ENCODE data around the gene AFF1. TPM values are rescaled to one million over a fixed set of nuclear protein-coding genes. Genes with fewer than 3 reads are reported as not detected.

Gene AFF1
- total and polyA plus RNA-seq, 7 donors: 7.2 to 100 (median 61.7) TPM

DNA sequence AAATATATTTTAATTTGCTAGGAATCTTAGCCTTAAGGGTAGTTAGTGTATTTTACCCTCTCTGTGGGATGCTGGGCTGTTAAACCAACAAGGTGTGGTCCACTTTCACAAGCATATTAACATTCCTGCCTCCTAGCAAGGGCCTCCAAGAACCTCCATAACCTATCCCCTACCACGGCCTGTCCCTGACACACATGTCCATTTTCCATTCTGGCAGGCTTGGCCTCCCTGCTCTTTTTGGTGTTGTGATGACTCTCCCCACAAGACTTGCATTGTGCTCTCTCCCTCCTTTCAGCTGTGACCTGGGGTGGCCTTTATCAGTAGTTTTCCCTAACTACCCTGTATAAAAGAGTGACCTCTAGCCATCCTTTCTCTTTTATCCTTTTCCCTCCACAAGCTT, 165.4 kb downstream of the AFF1 start:
- Histone ChIP-seq H3K36me3 (peaks cover 0 to 8% (median 2%) of the 10 kb centered on the region in 4 donors), H3K4me1 (peaks cover 0 to 58% (median 31%) of the 10 kb centered on the region in 4 donors), H3K27ac (peak overlapping the region in 1 of 4 donors; percentile 4), H3K9me3 (no peaks in the 10 kb centered on the region), H3K4me3 (no peak overlapping the region), H3K27me3 (no peaks in the 10 kb centered on the region)
- intact Hi-C loops (cut with DNase I): no loop called here
- TF ChIP-seq EP300 (IDR thresholded peaks at IDR 0.05) (no peak), POLR2A (IDR thresholded peaks at IDR 0.05) (no peak), POLR2AphosphoS5 (IDR thresholded peaks at IDR 0.05) (no peak)
- TF ChIP-seq, protein P1, sequence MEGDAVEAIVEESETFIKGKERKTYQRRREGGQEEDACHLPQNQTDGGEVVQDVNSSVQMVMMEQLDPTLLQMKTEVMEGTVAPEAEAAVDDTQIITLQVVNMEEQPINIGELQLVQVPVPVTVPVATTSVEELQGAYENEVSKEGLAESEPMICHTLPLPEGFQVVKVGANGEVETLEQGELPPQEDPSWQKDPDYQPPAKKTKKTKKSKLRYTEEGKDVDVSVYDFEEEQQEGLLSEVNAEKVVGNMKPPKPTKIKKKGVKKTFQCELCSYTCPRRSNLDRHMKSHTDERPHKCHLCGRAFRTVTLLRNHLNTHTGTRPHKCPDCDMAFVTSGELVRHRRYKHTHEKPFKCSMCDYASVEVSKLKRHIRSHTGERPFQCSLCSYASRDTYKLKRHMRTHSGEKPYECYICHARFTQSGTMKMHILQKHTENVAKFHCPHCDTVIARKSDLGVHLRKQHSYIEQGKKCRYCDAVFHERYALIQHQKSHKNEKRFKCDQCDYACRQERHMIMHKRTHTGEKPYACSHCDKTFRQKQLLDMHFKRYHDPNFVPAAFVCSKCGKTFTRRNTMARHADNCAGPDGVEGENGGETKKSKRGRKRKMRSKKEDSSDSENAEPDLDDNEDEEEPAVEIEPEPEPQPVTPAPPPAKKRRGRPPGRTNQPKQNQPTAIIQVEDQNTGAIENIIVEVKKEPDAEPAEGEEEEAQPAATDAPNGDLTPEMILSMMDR (IDR thresholded peaks at IDR 0.05): no peak
- DNase-seq: no peak
- WGBS, 2 donors: 27 to 65% methylated on average over 1 of the region's 1 CpG

DNA sequence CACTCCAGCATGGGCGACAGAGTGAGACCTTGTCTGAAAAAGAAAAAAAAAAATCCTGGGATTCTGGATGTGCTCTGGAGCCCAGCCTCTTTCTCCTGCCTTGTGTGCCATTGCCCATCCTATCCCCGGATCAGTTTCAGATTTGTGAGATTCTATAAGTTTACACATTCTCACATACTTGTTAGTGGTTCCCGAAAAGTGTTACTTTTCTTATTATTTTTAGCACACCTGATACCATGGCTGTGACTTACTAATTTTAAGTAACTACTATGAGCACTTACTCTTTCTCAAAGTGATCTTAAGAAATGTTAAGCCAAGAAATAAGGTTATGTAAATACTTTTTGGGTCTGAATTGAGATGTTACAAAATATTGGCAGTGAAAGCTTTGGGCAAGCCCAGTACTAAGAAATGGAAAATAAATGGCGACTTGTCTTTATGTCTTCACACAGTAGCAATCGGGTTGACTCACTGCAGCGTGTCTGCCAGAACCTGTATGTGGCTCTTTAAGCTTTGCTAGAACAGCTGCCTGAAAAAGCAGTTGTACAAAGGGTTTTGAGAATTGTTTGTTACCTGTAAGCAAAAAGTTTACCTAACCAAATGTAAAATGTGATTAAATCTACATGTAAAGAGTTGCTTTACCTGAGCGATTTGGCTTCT, 166.9 kb downstream of the AFF1 start:
- Histone ChIP-seq H3K9me3 (no peaks in the 10 kb centered on the region), H3K27me3 (no peaks in the 10 kb centered on the region), H3K36me3 (peaks cover 0 to 17% (median 4%) of the 10 kb centered on the region in 4 donors), H3K4me3 (no peak overlapping the region), H3K4me1 (peaks cover 0 to 64% (median 34%) of the 10 kb centered on the region in 4 donors), H3K27ac (peak overlapping the region in 2 of 4 donors; percentile 72 to 78)
- DNase-seq: no peak
- WGBS, 2 donors: 89 to 96% methylated on average over 7 of the region's 7 CpGs
- TF ChIP-seq EP300 (IDR thresholded peaks at IDR 0.05) (no peak), POLR2A (IDR thresholded peaks at IDR 0.05) (no peak), POLR2AphosphoS5 (IDR thresholded peaks at IDR 0.05) (no peak)
- TF ChIP-seq, protein P1 (IDR thresholded peaks at IDR 0.05): no peak
- intact Hi-C loops (cut with DNase I): no loop called here

DNA sequence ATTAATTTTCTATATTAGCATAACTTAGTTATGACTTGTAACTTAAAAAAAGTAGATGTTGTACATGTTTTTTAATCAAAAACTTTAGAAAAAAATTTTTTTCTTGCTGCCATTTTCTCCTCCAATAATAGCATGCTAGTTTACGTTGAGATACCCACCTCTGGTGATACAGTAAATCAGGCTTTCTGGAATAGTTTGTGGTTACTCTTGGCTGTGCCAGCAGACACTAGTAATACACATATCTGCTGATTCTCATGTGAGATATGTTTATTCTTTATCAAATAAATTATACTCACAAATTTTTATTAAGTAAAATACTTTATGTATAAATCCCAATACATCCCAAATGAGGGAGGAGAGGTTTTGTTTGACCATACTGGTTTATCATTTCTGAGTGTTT, 168.3 kb downstream of the AFF1 start:
- no peak overlapping the region for H3K4me3 ChIP-seq
- no peak for DNase-seq
- H3K4me1 ChIP-seq: peaks cover 0 to 69% (median 42%) of the 10 kb centered on the region in 4 donors
- H3K36me3 ChIP-seq: peaks cover 0 to 18% (median 4%) of the 10 kb centered on the region in 4 donors
- H3K27me3 ChIP-seq: no peaks in the 10 kb centered on the region
- no peaks in the 10 kb centered on the region for H3K9me3 ChIP-seq
- 73 to 91% methylated on average over 1 of the region's 1 CpG for WGBS, 2 donors
- peak overlapping the region; percentile 52 to 78 (median 68) for H3K27ac ChIP-seq
- intact Hi-C loops (cut with DNase I): no loop called here
- TF ChIP-seq POLR2A (IDR thresholded peaks at IDR 0.05) (no peak), EP300 (IDR thresholded peaks at IDR 0.05) (no peak), POLR2AphosphoS5 (IDR thresholded peaks at IDR 0.05) (no peak)
- TF ChIP-seq, protein P1 (IDR thresholded peaks at IDR 0.05): no peak

DNA sequence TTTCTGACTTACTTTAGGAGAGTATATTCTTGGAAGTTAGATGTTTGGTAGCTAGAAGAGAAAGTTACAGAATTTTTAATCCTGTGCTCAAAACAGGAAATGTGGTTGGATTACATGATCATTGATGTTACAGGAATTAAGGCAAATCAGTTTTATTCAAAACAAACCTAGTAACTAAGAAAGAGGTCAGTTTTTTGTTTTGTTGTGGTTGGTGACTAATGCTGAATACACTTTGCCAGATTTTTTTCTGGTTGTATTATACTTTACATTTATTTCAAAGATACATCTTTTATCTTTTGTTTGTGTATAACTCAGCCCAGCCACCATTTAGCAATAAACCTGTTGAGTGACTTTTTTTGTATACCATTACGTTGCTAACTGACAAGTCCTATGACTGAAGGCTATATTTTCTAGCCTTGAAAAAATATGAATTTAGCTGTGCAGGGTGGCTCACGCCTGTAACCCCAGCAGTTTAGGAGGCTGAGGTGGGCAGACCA, 168.9 kb downstream of the AFF1 start:
- H3K9me3 ChIP-seq: no peaks in the 10 kb centered on the region
- DNase-seq: no peak
- WGBS, 2 donors: 13 to 58% methylated on average over 2 of the region's 2 CpGs
- H3K4me3 ChIP-seq: no peak overlapping the region
- no peaks in the 10 kb centered on the region for H3K27me3 ChIP-seq
- intact Hi-C loops (cut with DNase I): no loop called here
- H3K4me1 ChIP-seq: peaks cover 0 to 69% (median 43%) of the 10 kb centered on the region in 4 donors
- H3K27ac ChIP-seq: peak overlapping the region; percentile 52 to 78 (median 68)
- H3K36me3 ChIP-seq: peaks cover 0 to 25% (median 4%) of the 10 kb centered on the region in 4 donors
- TF ChIP-seq POLR2A (IDR thresholded peaks at IDR 0.05) (no peak), EP300 (IDR thresholded peaks at IDR 0.05) (no peak), POLR2AphosphoS5 (IDR thresholded peaks at IDR 0.05) (no peak)
- TF ChIP-seq, protein P1 (IDR thresholded peaks at IDR 0.05): no peak
